PC-9 (cell line): Measurements from ENCODE around the gene TLDC2. TPM values are rescaled to one million over a fixed set of nuclear protein-coding genes. Genes with fewer than 3 reads are reported as not detected.

ENCODE experiments used
- BruUV-seq: library from RNA; stranded (reverse); fragments of 400-500 nt; replicated peaks from 2 replicates; lab custom pipeline; 2021; lab: Mats Ljungman, UMichigan
- CTCF ChIA-PET: fragments of 300-600 bp; sonication (Branson Sonifier 250); formaldehyde crosslinking; loops from one replicate; lab custom pipeline; 2022; ENCODE audit warnings: antibody characterized with exemption; lab: Charles Lee
- POLR2A ChIA-PET: fragments of 300-600 bp; sonication (Branson Sonifier 250); formaldehyde crosslinking; loops from one replicate; lab custom pipeline; 2022; ENCODE audit warnings: antibody characterized with exemption; ENCODE audit not compliant: unreplicated experiment; lab: Charles Lee
- DNase-seq, 2 experiments: peaks; one replicate each; pipeline versions ENCODE4 v3.0.0 to v3.0.0-alpha.2; 2015 to 2022; ENCODE audit warnings: mixed read lengths in 1 of 2
- H2AFZ ChIP-seq: fragments of 200-600 bp; sonication (generic); 2 replicates; pipeline ENCODE4 v1.8.1; 2017; ENCODE audit warnings: antibody characterized with exemption
- H3F3A ChIP-seq: fragments of 200-600 bp; sonication (generic); 2 replicates; pipeline ENCODE4 v1.8.1; 2017; ENCODE audit warnings: antibody characterized with exemption, mild to moderate bottlenecking, low read depth; ENCODE audit not compliant: insufficient read depth
- H3K27ac ChIP-seq: fragments of 200-600 bp; sonication (generic); 2 replicates; pipeline ENCODE4 v1.6.1; 2016; ENCODE audit warnings: mixed run types
- H3K27me3 ChIP-seq: fragments of 200-600 bp; sonication (generic); 2 replicates; pipeline ENCODE4 v1.6.1; 2016; ENCODE audit warnings: low read depth, mixed run types; ENCODE audit not compliant: insufficient read depth
- H3K36me3 ChIP-seq: fragments of 200-600 bp; sonication (generic); 2 replicates; pipeline ENCODE4 v1.6.1; 2016; ENCODE audit warnings: low read depth, mixed run types
- H3K4me1 ChIP-seq: fragments of 200-600 bp; sonication (generic); replicated peaks from 2 replicates; pipeline ENCODE4 v1.6.1; 2016; ENCODE audit warnings: mixed run types; ENCODE audit not compliant: insufficient read depth
- H3K4me2 ChIP-seq: fragments of 200-600 bp; sonication (generic); 2 replicates; pipeline ENCODE4 v1.6.1; 2017; ENCODE audit warnings: mixed run types
- H3K4me3 ChIP-seq: fragments of 200-600 bp; sonication (generic); 2 replicates; pipeline ENCODE4 v1.6.1; 2016; ENCODE audit warnings: mixed run types
- H3K79me2 ChIP-seq: fragments of 200-600 bp; sonication (generic); 2 replicates; pipeline ENCODE4 v1.6.1; 2017; ENCODE audit warnings: low read depth, mixed run types
- H3K9me2 ChIP-seq: fragments of 200-600 bp; sonication (generic); 2 replicates; pipeline ENCODE4 v1.8.1; 2017; ENCODE audit warnings: mild to moderate bottlenecking; ENCODE audit not compliant: insufficient read depth
- H3K9me3 ChIP-seq: fragments of 200-600 bp; sonication (generic); 2 replicates; pipeline ENCODE4 v1.8.1; 2016; ENCODE audit warnings: low read depth; ENCODE audit not compliant: insufficient read depth
- H4K20me1 ChIP-seq: fragments of 200-600 bp; sonication (generic); 2 replicates; pipeline ENCODE4 v1.8.1; 2017; ENCODE audit not compliant: insufficient read depth
- EZH2 ChIP-seq: fragments of 200-600 bp; sonication (generic); IDR thresholded peaks from 2 replicates; pipeline ENCODE4 v1.8.0; 2017; ENCODE audit warnings: antibody characterized with exemption, low read depth
- intact Hi-C: fragments of 100-400 bp; cut with micrococcal nuclease; formaldehyde crosslinking; loops from one replicate; pipeline ENCODE4 v1.10.0; 2022; ENCODE audit not compliant: unreplicated experiment
- total RNA-seq: library from RNA; stranded (reverse); gene quantifications from 2 replicates; pipeline ENCODE4 v1.2.3, GENCODE V29; 2021
- TF ChIP-seq, protein P1 (sequence below): fragments of 200-600 bp; sonication (generic); conservative IDR thresholded peaks from 2 replicates; pipeline ENCODE4 v1.6.1; 2017; ENCODE audit warnings: mixed run types, antibody characterized with exemption, mild to moderate bottlenecking, moderate library complexity

Gene TLDC2
- total RNA-seq, 1 experiment from 2014 or later: not detected

GRCh38 chr20:36937402-36937770, 61.4 kb downstream of the TLDC2 start:
- CTCF ChIA-PET: no interaction called here
- Histone ChIP-seq H3K4me3 (no peak overlapping the region), H4K20me1 (no peaks in the 10 kb centered on the region), H3K4me2 (no peak overlapping the region), H3F3A (peaks cover 9% of the 10 kb centered on the region; the same call in 1 of the 2 replicates), H3K27me3 (no peaks in the 10 kb centered on the region), H2AFZ (no peak overlapping the region), H3K9me2 (no peaks in the 10 kb centered on the region), H3K9me3 (no peaks in the 10 kb centered on the region), H3K36me3 (no peaks in the 10 kb centered on the region), H3K27ac (no peak overlapping the region), H3K79me2 (no peaks in the 10 kb centered on the region), H3K4me1 (no peaks in the 10 kb centered on the region; the same call in 1 of the 2 replicates)
- no peak for DNase-seq
- POLR2A ChIA-PET: no interaction called here
- intact Hi-C loops: no loop called here
- BruUV-seq: no TSS peak
- TF ChIP-seq EZH2: no peak
- TF ChIP-seq, protein P1, sequence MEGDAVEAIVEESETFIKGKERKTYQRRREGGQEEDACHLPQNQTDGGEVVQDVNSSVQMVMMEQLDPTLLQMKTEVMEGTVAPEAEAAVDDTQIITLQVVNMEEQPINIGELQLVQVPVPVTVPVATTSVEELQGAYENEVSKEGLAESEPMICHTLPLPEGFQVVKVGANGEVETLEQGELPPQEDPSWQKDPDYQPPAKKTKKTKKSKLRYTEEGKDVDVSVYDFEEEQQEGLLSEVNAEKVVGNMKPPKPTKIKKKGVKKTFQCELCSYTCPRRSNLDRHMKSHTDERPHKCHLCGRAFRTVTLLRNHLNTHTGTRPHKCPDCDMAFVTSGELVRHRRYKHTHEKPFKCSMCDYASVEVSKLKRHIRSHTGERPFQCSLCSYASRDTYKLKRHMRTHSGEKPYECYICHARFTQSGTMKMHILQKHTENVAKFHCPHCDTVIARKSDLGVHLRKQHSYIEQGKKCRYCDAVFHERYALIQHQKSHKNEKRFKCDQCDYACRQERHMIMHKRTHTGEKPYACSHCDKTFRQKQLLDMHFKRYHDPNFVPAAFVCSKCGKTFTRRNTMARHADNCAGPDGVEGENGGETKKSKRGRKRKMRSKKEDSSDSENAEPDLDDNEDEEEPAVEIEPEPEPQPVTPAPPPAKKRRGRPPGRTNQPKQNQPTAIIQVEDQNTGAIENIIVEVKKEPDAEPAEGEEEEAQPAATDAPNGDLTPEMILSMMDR: no peak

- no peak overlapping the region for H3K27ac ChIP-seq
- H3K79me2 ChIP-seq: no peaks in the 10 kb centered on the region
- no peaks in the 10 kb centered on the region for H3K9me3 ChIP-seq
- POLR2A ChIA-PET: no interaction called here
- CTCF ChIA-PET: no interaction called here
- no peaks in the 10 kb centered on the region for H4K20me1 ChIP-seq
- H3K27me3 ChIP-seq: no peaks in the 10 kb centered on the region
- no peaks in the 10 kb centered on the region for H3K4me1 ChIP-seq
- DNase-seq: peak in 1 of 2 experiments; percentile 40
- no TSS peak for BruUV-seq
- no peak overlapping the region for H2AFZ ChIP-seq
- H3K9me2 ChIP-seq: no peaks in the 10 kb centered on the region
- no peak overlapping the region for H3K4me3 ChIP-seq
- H3K36me3 ChIP-seq: no peaks in the 10 kb centered on the region
- H3F3A ChIP-seq: no peaks in the 10 kb centered on the region
- intact Hi-C loops: no loop called here
- no peak overlapping the region for H3K4me2 ChIP-seq
- no peak for TF ChIP-seq EZH2
- TF ChIP-seq, protein P1: no peak
Measured at GRCh38 chr20:36941401-36941835, 65.5 kb downstream of the TLDC2 start.

Other genes starting within 250 kb of the TLDC2 start
- gene SLA2, start 229.9 kb upstream of the TLDC2 start, total RNA-seq: not detected in 2 replicates
- 40.7 and 55.6 TPM in 2 replicates for gene NDRG3, start 130.0 kb upstream of the TLDC2 start, total RNA-seq
- gene DSN1, start 102.4 kb upstream of the TLDC2 start, total RNA-seq: 29.2 and 32.4 TPM in 2 replicates
- gene SAMHD1, start 75.6 kb downstream of the TLDC2 start, total RNA-seq: 14.0 and 21.2 TPM in 2 replicates
- 14.6 and 23.0 TPM in 2 replicates for gene RBL1, start 219.9 kb downstream of the TLDC2 start, total RNA-seq